ENCODE data around the gene TSPO. TPM values are rescaled to one million over a fixed set of nuclear protein-coding genes. Genes with fewer than 3 reads are reported as not detected.

The TSPO gene
- total and polyA plus RNA-seq, 7 donors, result 35.8 to 148 (median 69.9) TPM

DNA sequence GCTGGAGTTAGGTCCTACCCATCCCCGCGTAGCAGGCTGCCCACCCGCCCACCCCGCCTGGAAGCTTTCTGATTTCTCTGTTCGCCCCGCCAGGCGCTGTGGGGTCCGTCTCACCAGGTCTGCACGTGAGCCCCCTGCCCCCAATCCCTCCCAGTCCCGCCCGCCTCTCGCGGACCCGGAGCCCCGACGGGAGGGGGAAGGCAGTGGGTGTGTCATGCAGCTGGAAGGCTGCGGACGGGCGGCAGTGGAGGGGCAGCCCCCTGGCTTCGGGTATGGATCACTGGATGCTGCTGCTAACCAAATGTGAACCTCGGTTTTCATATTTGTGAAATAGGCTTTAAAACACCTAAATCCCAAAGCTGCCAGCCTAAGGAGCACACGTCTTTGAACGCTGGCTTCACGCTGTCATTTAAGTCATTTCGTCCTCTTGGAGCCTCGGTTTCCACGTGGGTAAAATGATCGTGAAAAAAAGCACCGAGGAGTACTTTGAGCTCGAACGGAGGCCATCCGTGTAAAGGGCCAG is 41.4 kb upstream of the TSPO start:
- no peak overlapping the region for H3K27ac ChIP-seq
- H3K9me3 ChIP-seq, result no peaks in the 10 kb centered on the region
- H3K27me3 ChIP-seq (ENCODE audit: insufficient read depth in 3 of 3, low read length in 2 of 3), result peaks cover 0 to 65% (median 17%) of the 10 kb centered on the region in 3 donors
- peak overlapping the region; percentile 71 for H3K4me3 ChIP-seq
- WGBS, 3 donors, result 3 to 5% (median 4%) methylated on average over 31 to 32 of the region's 32 CpGs
- H3K36me3 ChIP-seq (ENCODE audit: insufficient read depth in 1 of 2, low read depth in 1 of 2), result no peaks in the 10 kb centered on the region
- H3K4me1 ChIP-seq, result peaks cover 12% of the 10 kb centered on the region
- ATAC-seq, result peak in 1 of 4 donors; percentile 35
- DNase-seq, result no peak
- TF ChIP-seq, protein P1, sequence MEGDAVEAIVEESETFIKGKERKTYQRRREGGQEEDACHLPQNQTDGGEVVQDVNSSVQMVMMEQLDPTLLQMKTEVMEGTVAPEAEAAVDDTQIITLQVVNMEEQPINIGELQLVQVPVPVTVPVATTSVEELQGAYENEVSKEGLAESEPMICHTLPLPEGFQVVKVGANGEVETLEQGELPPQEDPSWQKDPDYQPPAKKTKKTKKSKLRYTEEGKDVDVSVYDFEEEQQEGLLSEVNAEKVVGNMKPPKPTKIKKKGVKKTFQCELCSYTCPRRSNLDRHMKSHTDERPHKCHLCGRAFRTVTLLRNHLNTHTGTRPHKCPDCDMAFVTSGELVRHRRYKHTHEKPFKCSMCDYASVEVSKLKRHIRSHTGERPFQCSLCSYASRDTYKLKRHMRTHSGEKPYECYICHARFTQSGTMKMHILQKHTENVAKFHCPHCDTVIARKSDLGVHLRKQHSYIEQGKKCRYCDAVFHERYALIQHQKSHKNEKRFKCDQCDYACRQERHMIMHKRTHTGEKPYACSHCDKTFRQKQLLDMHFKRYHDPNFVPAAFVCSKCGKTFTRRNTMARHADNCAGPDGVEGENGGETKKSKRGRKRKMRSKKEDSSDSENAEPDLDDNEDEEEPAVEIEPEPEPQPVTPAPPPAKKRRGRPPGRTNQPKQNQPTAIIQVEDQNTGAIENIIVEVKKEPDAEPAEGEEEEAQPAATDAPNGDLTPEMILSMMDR (IDR thresholded peaks at IDR 0.05), result no peak
- intact Hi-C loops (cut with DNase I), result no loop called here

GRCh38 chr22:43110444-43110926 is 40.9 kb upstream of the TSPO start, which contains the start of gene BIK:
Gene BIK (plus strand): TSS chr22:43110750. CDS start chr22:43124023, 13,273 bp downstream.
- Histone ChIP-seq H3K27ac (no peak within 1 kb of the TSS), H3K27me3 (ENCODE audit: insufficient read depth in 3 of 3, low read length in 2 of 3) (peaks cover 0 to 70% (median 17%) of the 10 kb centered on the region in 3 donors)

DNA sequence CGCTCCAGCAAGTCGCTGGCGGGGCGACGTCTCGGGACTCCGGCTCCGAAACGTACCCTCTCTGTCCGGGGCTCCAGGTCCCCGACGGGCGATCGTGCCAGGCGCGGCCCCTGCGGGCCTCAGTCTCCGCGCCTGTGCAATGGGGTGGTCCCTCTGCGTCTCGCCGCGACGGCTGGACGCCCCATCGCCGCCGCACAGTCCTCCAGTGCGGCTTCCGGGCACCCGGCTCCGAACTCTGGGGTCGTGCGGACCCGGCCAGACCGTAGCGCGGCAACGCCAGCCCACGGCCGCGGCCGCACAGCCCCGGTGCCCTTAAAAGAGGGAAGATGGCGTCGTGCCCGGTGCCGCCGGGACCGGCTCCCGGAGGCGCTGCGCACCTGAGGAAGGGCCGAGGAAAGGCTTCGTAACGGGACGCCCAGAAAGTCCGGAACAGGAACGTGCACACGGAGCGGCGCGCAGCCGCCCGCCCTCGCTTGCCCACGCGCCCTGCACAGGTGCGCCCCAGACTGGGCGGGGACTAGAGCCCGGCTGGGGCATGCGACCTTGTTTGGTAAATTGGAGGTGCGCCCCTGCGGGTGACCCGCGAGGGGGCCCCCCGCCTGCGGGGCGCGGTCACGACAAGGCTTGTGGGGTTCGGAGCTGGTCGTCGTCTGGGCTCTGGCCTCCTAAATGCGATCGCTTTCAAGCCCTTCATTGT is 40.3 kb upstream of the TSPO start:
- no peak overlapping the region for H3K27ac ChIP-seq
- no peak for DNase-seq
- ATAC-seq, result peak; percentile 36 to 50 (median 38)

More at GRCh38 chr22:43110444-43110926, 40.9 kb upstream of the TSPO start, which contains the start of gene BIK:
- no peaks in the 10 kb centered on the region for H3K9me3 ChIP-seq
- 0 to 2% (median 0%) methylated on average over 23 to 49 of the region's 49 CpGs for WGBS, 3 donors
- H3K4me3 ChIP-seq, result peak within 1 kb of the TSS; percentile 71
- peaks cover 12% of the 10 kb centered on the region for H3K4me1 ChIP-seq
- ATAC-seq (peak; percentile 43 to 70 (median 61)), DNase-seq (peak in 1 of 2 donors; percentile 34)
- H3K36me3 ChIP-seq (ENCODE audit: insufficient read depth in 1 of 2, low read depth in 1 of 2), result no peaks in the 10 kb centered on the region
- TF ChIP-seq, protein P1 (IDR thresholded peaks at IDR 0.05), result no peak
- intact Hi-C loops (cut with DNase I), result no loop called here

DNA sequence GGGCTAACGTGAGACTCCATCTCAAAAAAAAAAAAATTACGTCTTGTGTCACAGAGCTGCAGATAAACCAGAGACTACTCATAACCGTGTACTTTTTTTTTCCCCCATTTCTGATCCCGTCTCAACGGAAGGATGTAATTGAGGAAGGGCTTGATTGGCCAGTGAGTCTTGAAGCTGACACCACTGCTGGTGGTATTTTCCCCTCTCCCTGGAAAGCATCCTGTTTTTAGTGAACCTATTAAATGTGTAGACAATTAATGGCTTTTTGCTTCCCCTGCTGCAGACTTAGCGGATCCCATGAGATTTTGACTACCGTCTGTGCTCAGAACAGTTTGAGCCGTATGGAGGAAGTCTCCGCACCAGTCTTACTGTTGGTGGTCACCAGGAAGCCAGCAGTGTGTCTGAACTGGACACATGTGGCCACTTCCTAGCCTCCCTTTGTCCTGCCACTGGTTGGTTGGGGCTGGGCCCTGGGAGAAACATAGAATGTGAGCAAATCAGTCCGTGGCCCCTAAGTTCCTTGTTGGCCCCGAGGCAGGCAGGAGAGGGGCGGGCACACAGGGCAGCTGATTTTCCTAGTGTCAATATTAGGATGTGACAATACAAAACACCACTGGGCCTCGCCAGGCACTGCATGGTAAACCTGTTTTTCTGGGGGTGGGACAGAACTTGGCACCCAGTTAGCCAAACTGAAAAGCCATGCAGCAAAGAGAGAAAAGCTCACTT is 37.7 kb upstream of the TSPO start:
- Histone ChIP-seq H3K4me1 (peaks cover 12% of the 10 kb centered on the region), H3K27ac (no peak overlapping the region), H3K4me3 (no peak overlapping the region), H3K36me3 (ENCODE audit: insufficient read depth in 1 of 2, low read depth in 1 of 2) (no peaks in the 10 kb centered on the region), H3K9me3 (no peaks in the 10 kb centered on the region), H3K27me3 (ENCODE audit: insufficient read depth in 3 of 3, low read length in 2 of 3) (peaks cover 0 to 62% (median 17%) of the 10 kb centered on the region in 3 donors)
- WGBS, 3 donors, result 54 to 57% (median 55%) methylated on average over 13 of the region's 13 CpGs
- TF ChIP-seq, protein P1 (IDR thresholded peaks at IDR 0.05), result no peak
- no peak for DNase-seq
- intact Hi-C loops (cut with DNase I), result no loop called here
- ATAC-seq, result no peak

More for the DNA sequence above, 40.3 kb upstream of the TSPO start:
- intact Hi-C loops (cut with DNase I), result no loop called here
- Histone ChIP-seq H3K36me3 (ENCODE audit: insufficient read depth in 1 of 2, low read depth in 1 of 2) (no peaks in the 10 kb centered on the region), H3K9me3 (no peaks in the 10 kb centered on the region), H3K27me3 (ENCODE audit: insufficient read depth in 3 of 3, low read length in 2 of 3) (peaks cover 0 to 70% (median 17%) of the 10 kb centered on the region in 3 donors), H3K4me1 (peaks cover 12% of the 10 kb centered on the region), H3K4me3 (peak overlapping the region; percentile 71)
- WGBS, 3 donors, result 3 to 5% (median 4%) methylated on average over 66 to 86 of the region's 86 CpGs
- TF ChIP-seq, protein P1 (IDR thresholded peaks at IDR 0.05), result no peak

Measured in psoas muscle (tissue), 8 donors.